Measurements from ENCODE around the gene SYNE4. TPM values are rescaled to one million over a fixed set of nuclear protein-coding genes. Genes with fewer than 3 reads are reported as not detected.
"Not testable (repeated sequence)": the region's sequence is repeated elsewhere in the genome, so short reads cannot be mapped to it uniquely, and the experiment has no call there.

SYNE4 gene
- total RNA-seq, 4 donors from 2014 or later: 0.26 to 0.95 (median 0.57) TPM; not detected in 1

DNA sequence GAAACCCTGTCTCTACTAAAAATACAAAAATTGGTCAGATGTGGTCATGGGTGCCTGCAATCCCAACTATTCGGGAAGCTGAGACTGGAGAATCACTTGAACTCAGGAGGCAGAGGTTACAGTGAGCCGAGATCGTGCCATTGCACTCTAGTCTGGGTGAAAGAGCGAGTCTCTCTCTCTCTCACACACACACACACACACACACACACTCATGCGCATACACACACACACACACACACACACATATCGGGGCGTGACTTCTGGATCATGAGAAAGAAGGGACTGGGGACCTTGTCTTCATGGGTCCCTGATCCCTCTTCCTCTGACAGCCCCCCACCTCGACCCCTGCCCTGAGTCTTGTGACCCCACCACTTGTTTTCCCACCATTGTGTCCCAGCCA lies 25.4 kb downstream of the SYNE4 start:
- Histone ChIP-seq H3K9me3 (no peaks in the 10 kb centered on the region), H3K4me1 (peaks cover 10 to 13% (median 10%) of the 10 kb centered on the region in 3 donors), H3K27ac (no peak overlapping the region), H3K36me3 (no peaks in the 10 kb centered on the region), H3K4me3 (no peak overlapping the region), H3K27me3 (peaks cover 0 to 92% (median 4%) of the 10 kb centered on the region in 4 donors)
- no peak for TF ChIP-seq POLR2A (IDR thresholded peaks at IDR 0.05)
- TF ChIP-seq, protein P1, sequence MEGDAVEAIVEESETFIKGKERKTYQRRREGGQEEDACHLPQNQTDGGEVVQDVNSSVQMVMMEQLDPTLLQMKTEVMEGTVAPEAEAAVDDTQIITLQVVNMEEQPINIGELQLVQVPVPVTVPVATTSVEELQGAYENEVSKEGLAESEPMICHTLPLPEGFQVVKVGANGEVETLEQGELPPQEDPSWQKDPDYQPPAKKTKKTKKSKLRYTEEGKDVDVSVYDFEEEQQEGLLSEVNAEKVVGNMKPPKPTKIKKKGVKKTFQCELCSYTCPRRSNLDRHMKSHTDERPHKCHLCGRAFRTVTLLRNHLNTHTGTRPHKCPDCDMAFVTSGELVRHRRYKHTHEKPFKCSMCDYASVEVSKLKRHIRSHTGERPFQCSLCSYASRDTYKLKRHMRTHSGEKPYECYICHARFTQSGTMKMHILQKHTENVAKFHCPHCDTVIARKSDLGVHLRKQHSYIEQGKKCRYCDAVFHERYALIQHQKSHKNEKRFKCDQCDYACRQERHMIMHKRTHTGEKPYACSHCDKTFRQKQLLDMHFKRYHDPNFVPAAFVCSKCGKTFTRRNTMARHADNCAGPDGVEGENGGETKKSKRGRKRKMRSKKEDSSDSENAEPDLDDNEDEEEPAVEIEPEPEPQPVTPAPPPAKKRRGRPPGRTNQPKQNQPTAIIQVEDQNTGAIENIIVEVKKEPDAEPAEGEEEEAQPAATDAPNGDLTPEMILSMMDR (IDR thresholded peaks at IDR 0.05): no peak
- DNase-seq: no peak
- intact Hi-C loops (cut with DNase I): no loop called here
- 78% methylated on average over 4 to 5 of the region's 8 CpGs for WGBS, 2 donors

- intact Hi-C loops (cut with DNase I); H3K36me3 ChIP-seq; H3K4me1 ChIP-seq; H3K4me3 ChIP-seq; H3K9me3 ChIP-seq; DNase-seq; H3K27ac ChIP-seq: not testable (repeated sequence)
- H3K27me3 ChIP-seq: peaks cover 0 to 90% (median 0%) of the 10 kb centered on the region in 4 donors
- WGBS, 2 donors: 68 to 75% methylated on average over 4 of the region's 4 CpGs
Measured at GRCh38 chr19:35980997-35981396, 27.6 kb downstream of the SYNE4 start.

- Histone ChIP-seq H3K4me3 (no peak overlapping the region), H3K27ac (no peak overlapping the region), H3K27me3 (peaks cover 0 to 85% (median 0%) of the 10 kb centered on the region in 4 donors), H3K4me1 (no peaks in the 10 kb centered on the region), H3K9me3 (no peaks in the 10 kb centered on the region), H3K36me3 (no peaks in the 10 kb centered on the region)
- no peak for DNase-seq
- no peak for TF ChIP-seq POLR2A (IDR thresholded peaks at IDR 0.05)
- TF ChIP-seq, protein P1 (IDR thresholded peaks at IDR 0.05): no peak
- 24 to 28% methylated on average over 7 of the region's 20 CpGs for WGBS, 2 donors
- intact Hi-C loops (cut with DNase I): no loop called here
Measured at GRCh38 chr19:35978832-35979365, 29.7 kb downstream of the SYNE4 start.

- Histone ChIP-seq H3K27me3 (peaks cover 0 to 84% (median 0%) of the 10 kb centered on the region in 4 donors), H3K27ac (no peak overlapping the region), H3K9me3 (no peaks in the 10 kb centered on the region), H3K4me1 (no peaks in the 10 kb centered on the region), H3K4me3 (no peak overlapping the region), H3K36me3 (no peaks in the 10 kb centered on the region)
- 34 to 58% methylated on average over 5 of the region's 5 CpGs for WGBS, 2 donors
- TF ChIP-seq, protein P1 (IDR thresholded peaks at IDR 0.05): no peak
- no peak for TF ChIP-seq POLR2A (IDR thresholded peaks at IDR 0.05)
- intact Hi-C loops (cut with DNase I): no loop called here
- DNase-seq: no peak
Measured at GRCh38 chr19:35978271-35978670, 30.3 kb downstream of the SYNE4 start.

GRCh38 chr19:35977446-35978222 lies 31.0 kb downstream of the SYNE4 start:
- H3K27ac ChIP-seq: no peak overlapping the region
- TF ChIP-seq POLR2A (IDR thresholded peaks at IDR 0.05): no peak
- TF ChIP-seq, protein P1 (IDR thresholded peaks at IDR 0.05): no peak
- WGBS, 2 donors: 56 to 76% methylated on average over 8 to 13 of the region's 14 CpGs
- no peaks in the 10 kb centered on the region for H3K36me3 ChIP-seq
- H3K9me3 ChIP-seq: no peaks in the 10 kb centered on the region
- no peak overlapping the region for H3K4me3 ChIP-seq
- H3K27me3 ChIP-seq: peaks cover 0 to 79% (median 0%) of the 10 kb centered on the region in 4 donors
- intact Hi-C loops (cut with DNase I): no loop called here
- no peaks in the 10 kb centered on the region for H3K4me1 ChIP-seq
- no peak for DNase-seq
